HepG2 (cell line): ENCODE measurements around the gene EPB41L2. TPM values are rescaled to one million over a fixed set of nuclear protein-coding genes. Genes with fewer than 3 reads are reported as not detected.

ENCODE experiments used
- EZH2 ChIP-seq: conservative IDR thresholded peaks from 2 replicates; pipeline ENCODE4 v1.6.1; 2012; ENCODE audit warnings: mild to moderate bottlenecking, low read depth, low read length, moderate library complexity
- HNRNPUL1 ChIP-seq: fragments of 200-400 bp; formaldehyde crosslinking; IDR thresholded peaks from 2 replicates; pipeline ENCODE4 v1.6.1; 2017; ENCODE audit warnings: low read depth, mild to moderate bottlenecking, low read length, moderate library complexity
- MZF1 ChIP-seq: sonication (generic); formaldehyde crosslinking; IDR thresholded peaks from 2 replicates; pipeline ENCODE4 v1.8.1; 2023; ENCODE audit warnings: mild to moderate bottlenecking, missing genetic modification reagents, borderline replicate concordance
- PAF1 ChIP-seq: IDR thresholded peaks from 2 replicates; pipeline ENCODE4 v1.6.1; 2016; ENCODE audit warnings: missing genetic modification reagents, missing compliant biosample characterization
- PHF8 ChIP-seq: sonication (generic); formaldehyde crosslinking; IDR thresholded peaks from 2 replicates; pipeline ENCODE4 v1.5.0; 2020; ENCODE audit warnings: missing genetic modification reagents
- SNAI1 ChIP-seq: sonication (generic); formaldehyde crosslinking; IDR thresholded peaks from 2 replicates; pipeline ENCODE4 v1.5.0; 2020; ENCODE audit warnings: mild to moderate bottlenecking, missing genetic modification reagents, borderline replicate concordance
- ZNF432 ChIP-seq: sonication (generic); formaldehyde crosslinking; IDR thresholded peaks from 2 replicates; pipeline ENCODE4 v1.5.0; 2020; ENCODE audit warnings: missing genetic modification reagents, mild to moderate bottlenecking, borderline replicate concordance
- ZNF510 ChIP-seq: sonication (generic); formaldehyde crosslinking; IDR thresholded peaks from 2 replicates; pipeline ENCODE4 v1.4.0; 2020; ENCODE audit warnings: low read depth, mild to moderate bottlenecking, missing genetic modification reagents
- ZNF562 ChIP-seq: sonication (generic); formaldehyde crosslinking; IDR thresholded peaks from 2 replicates; pipeline ENCODE4 v1.8.0; 2022; ENCODE audit warnings: missing genetic modification reagents, borderline replicate concordance
- ZNF713 ChIP-seq: sonication (generic); formaldehyde crosslinking; IDR thresholded peaks from 2 replicates; pipeline ENCODE4 v1.4.0; 2020; ENCODE audit warnings: mild to moderate bottlenecking, missing genetic modification reagents
- polyA plus RNA-seq, 8 experiments: library from polyadenylated mRNA; depleted of rRNA in 3 of 8; stranded (reverse) in 7 of 8; unstranded in 1 of 8; fragments of >200 nt; fragmentation: Illumina TruSeq in 4 of 8; extraction: Trizol in 4 of 8; gene quantifications; 2 replicates each; pipeline versions ENCODE4 v1.2.1 to v1.2.3, GENCODE V29; 2011 to 2016; ENCODE audit warnings: low read depth in 4 of 8, missing spikeins in 1 of 8, mixed read lengths in 1 of 8; ENCODE audit not compliant: insufficient read depth in 1 of 8
- total RNA-seq, 5 experiments: library from RNA; depleted of rRNA; stranded (reverse); fragments of >200 nt; fragmentation: Illumina TruSeq; extraction: Trizol; gene quantifications; 2 replicates each; pipeline ENCODE4 v1.2.3, GENCODE V29; 2016; ENCODE audit warnings: low read depth in 1 of 5
- TF ChIP-seq, protein P1 (sequence below): sonication (generic); formaldehyde crosslinking; IDR thresholded peaks from 2 replicates; pipeline ENCODE4 v1.4.0; 2020; ENCODE audit warnings: missing genetic modification reagents, low read depth, mild to moderate bottlenecking, borderline replicate concordance
- TF ChIP-seq, protein P2 (sequence below): sonication (generic); formaldehyde crosslinking; IDR thresholded peaks from 2 replicates; pipeline ENCODE4 v1.9.0; 2021; ENCODE audit warnings: missing genetic modification reagents, mild to moderate bottlenecking, borderline replicate concordance
- TF ChIP-seq, protein P3 (sequence below): sonication (generic); formaldehyde crosslinking; IDR thresholded peaks from 2 replicates; pipeline ENCODE4 v1.4.0; 2020; ENCODE audit warnings: missing genetic modification reagents, borderline replicate concordance
- TF ChIP-seq, protein P4 (sequence below), 2 experiments: sonication (generic) in 1 of 2; formaldehyde crosslinking in 1 of 2; IDR thresholded peaks; 2 replicates each; pipeline versions ENCODE4 v1.6.1 to v1.9.0; 2014 to 2022; ENCODE audit warnings: antibody characterized with exemption in 1 of 2, borderline replicate concordance in 1 of 2, inconsistent platforms in 1 of 2, low read depth in 1 of 2, missing genetic modification reagents in 1 of 2
- TF ChIP-seq, protein P5 (sequence below): sonication (generic); formaldehyde crosslinking; IDR thresholded peaks from 2 replicates; pipeline ENCODE4 v1.4.0; 2020; ENCODE audit warnings: mild to moderate bottlenecking, missing genetic modification reagents

Gene EPB41L2
- total and polyA plus RNA-seq, 2 of the 13 experiments (the other 11 are each of a cell fraction or from before 2014, with no cell fraction given), result 41.7 to 56.4 TPM

DNA sequence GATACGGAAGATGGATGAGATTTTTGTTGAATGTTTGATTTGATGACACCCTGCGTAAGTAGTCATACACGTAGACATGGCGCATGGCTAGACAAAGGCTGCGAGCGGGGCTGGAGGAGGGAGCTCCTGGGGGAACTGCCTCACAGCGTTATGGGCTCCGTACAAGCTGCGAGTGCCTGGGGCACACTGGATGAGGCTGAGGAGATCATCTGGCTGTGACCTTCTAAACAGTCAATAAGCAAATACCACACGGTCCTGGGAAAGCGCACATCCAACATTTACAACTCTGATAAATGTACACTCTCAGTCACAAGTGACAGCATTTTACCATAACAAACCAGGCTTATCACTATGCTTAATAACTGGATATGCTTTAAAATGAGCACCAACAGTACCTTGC, 198.7 kb downstream of the EPB41L2 start (continued):
- TF ChIP-seq, protein P1, sequence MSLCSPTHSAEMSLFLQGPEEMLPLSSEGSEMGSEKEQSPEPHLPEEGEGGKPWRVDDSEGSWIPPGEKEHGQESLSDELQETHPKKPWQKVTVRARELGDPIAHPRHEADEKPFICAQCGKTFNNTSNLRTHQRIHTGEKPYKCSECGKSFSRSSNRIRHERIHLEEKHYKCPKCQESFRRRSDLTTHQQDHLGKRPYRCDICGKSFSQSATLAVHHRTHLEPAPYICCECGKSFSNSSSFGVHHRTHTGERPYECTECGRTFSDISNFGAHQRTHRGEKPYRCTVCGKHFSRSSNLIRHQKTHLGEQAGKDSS (CRISPR knock-in tag), result 0 out of 2 replicates have a peak, but pooled peaks have one; percentile 60
- TF ChIP-seq, protein P2, sequence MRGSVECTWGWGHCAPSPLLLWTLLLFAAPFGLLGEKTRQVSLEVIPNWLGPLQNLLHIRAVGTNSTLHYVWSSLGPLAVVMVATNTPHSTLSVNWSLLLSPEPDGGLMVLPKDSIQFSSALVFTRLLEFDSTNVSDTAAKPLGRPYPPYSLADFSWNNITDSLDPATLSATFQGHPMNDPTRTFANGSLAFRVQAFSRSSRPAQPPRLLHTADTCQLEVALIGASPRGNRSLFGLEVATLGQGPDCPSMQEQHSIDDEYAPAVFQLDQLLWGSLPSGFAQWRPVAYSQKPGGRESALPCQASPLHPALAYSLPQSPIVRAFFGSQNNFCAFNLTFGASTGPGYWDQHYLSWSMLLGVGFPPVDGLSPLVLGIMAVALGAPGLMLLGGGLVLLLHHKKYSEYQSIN, result no peak
- TF ChIP-seq PHF8 (CRISPR knock-in tag) (no peak), PAF1 (CRISPR knock-in tag) (0 out of 2 replicates have a peak, but pooled peaks have one; percentile 44), ZNF562 (CRISPR knock-in tag) (no peak), HNRNPUL1 (no peak), EZH2 (no peak), MZF1 (no peak), ZNF432 (CRISPR knock-in tag) (no peak), ZNF713 (CRISPR knock-in tag) (0 out of 2 replicates have a peak, but pooled peaks have one; percentile 36), ZNF510 (CRISPR knock-in tag) (no peak), SNAI1 (no peak)
- TF ChIP-seq, protein P3, sequence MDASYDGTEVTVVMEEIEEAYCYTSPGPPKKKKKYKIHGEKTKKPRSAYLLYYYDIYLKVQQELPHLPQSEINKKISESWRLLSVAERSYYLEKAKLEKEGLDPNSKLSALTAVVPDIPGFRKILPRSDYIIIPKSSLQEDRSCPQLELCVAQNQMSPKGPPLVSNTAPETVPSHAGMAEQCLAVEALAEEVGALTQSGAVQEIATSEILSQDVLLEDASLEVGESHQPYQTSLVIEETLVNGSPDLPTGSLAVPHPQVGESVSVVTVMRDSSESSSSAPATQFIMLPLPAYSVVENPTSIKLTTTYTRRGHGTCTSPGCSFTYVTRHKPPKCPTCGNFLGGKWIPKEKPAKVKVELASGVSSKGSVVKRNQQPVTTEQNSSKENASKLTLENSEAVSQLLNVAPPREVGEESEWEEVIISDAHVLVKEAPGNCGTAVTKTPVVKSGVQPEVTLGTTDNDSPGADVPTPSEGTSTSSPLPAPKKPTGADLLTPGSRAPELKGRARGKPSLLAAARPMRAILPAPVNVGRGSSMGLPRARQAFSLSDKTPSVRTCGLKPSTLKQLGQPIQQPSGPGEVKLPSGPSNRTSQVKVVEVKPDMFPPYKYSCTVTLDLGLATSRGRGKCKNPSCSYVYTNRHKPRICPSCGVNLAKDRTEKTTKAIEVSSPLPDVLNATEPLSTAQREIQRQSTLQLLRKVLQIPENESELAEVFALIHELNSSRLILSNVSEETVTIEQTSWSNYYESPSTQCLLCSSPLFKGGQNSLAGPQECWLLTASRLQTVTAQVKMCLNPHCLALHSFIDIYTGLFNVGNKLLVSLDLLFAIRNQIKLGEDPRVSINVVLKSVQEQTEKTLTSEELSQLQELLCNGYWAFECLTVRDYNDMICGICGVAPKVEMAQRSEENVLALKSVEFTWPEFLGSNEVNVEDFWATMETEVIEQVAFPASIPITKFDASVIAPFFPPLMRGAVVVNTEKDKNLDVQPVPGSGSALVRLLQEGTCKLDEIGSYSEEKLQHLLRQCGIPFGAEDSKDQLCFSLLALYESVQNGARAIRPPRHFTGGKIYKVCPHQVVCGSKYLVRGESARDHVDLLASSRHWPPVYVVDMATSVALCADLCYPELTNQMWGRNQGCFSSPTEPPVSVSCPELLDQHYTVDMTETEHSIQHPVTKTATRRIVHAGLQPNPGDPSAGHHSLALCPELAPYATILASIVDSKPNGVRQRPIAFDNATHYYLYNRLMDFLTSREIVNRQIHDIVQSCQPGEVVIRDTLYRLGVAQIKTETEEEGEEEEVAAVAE (CRISPR knock-in tag), result no peak
- TF ChIP-seq, protein P4, sequence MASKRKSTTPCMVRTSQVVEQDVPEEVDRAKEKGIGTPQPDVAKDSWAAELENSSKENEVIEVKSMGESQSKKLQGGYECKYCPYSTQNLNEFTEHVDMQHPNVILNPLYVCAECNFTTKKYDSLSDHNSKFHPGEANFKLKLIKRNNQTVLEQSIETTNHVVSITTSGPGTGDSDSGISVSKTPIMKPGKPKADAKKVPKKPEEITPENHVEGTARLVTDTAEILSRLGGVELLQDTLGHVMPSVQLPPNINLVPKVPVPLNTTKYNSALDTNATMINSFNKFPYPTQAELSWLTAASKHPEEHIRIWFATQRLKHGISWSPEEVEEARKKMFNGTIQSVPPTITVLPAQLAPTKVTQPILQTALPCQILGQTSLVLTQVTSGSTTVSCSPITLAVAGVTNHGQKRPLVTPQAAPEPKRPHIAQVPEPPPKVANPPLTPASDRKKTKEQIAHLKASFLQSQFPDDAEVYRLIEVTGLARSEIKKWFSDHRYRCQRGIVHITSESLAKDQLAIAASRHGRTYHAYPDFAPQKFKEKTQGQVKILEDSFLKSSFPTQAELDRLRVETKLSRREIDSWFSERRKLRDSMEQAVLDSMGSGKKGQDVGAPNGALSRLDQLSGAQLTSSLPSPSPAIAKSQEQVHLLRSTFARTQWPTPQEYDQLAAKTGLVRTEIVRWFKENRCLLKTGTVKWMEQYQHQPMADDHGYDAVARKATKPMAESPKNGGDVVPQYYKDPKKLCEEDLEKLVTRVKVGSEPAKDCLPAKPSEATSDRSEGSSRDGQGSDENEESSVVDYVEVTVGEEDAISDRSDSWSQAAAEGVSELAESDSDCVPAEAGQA (IDR thresholded peaks at IDR 0.05; ENCODE audit: low read depth), result 0 out of 2 replicates have a peak, but pooled peaks have one; percentile 42
- TF ChIP-seq, protein P4 (CRISPR knock-in tag; IDR thresholded peaks at IDR 0.05; ENCODE audit: borderline replicate concordance), result no peak
- TF ChIP-seq, protein P5, sequence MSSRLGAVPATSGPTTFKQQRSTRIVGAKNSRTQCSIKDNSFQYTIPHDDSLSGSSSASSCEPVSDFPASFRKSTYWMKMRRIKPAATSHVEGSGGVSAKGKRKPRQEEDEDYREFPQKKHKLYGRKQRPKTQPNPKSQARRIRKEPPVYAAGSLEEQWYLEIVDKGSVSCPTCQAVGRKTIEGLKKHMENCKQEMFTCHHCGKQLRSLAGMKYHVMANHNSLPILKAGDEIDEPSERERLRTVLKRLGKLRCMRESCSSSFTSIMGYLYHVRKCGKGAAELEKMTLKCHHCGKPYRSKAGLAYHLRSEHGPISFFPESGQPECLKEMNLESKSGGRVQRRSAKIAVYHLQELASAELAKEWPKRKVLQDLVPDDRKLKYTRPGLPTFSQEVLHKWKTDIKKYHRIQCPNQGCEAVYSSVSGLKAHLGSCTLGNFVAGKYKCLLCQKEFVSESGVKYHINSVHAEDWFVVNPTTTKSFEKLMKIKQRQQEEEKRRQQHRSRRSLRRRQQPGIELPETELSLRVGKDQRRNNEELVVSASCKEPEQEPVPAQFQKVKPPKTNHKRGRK, result no peak
